KMS-11 (cell line): ENCODE data around the gene OR51B4.

Experiments used
- H2AFZ ChIP-seq: fragments of 200-600 bp; sonication (generic); 2 replicates; pipeline ENCODE4 v1.6.1; 2016; ENCODE audit warnings: antibody characterized with exemption, mixed run types, low read depth
- H3K27ac ChIP-seq: fragments of 200-600 bp; sonication (generic); 2 replicates; pipeline ENCODE4 v1.6.1; 2016; ENCODE audit warnings: mild to moderate bottlenecking, mixed run types
- H3K27me3 ChIP-seq: fragments of 200-600 bp; sonication (generic); 2 replicates; pipeline ENCODE4 v1.6.1; 2017; ENCODE audit warnings: mild to moderate bottlenecking, low read depth, mixed run types, moderate library complexity; ENCODE audit not compliant: insufficient read depth
- H3K36me3 ChIP-seq: fragments of 200-600 bp; sonication (generic); 2 replicates; pipeline ENCODE4 v1.6.1; 2017; ENCODE audit warnings: mild to moderate bottlenecking, mixed run types; ENCODE audit not compliant: insufficient read depth
- H3K4me1 ChIP-seq: fragments of 200-600 bp; sonication (generic); 2 replicates; pipeline ENCODE4 v1.6.1; 2016; ENCODE audit warnings: mild to moderate bottlenecking, low read depth, mixed run types; ENCODE audit not compliant: poor library complexity, severe bottlenecking
- H3K4me2 ChIP-seq: fragments of 200-600 bp; sonication (generic); 2 replicates; pipeline ENCODE4 v1.7.0; 2016; ENCODE audit warnings: mild to moderate bottlenecking, mixed run types
- H3K4me3 ChIP-seq: fragments of 200-600 bp; sonication (generic); IDR thresholded peaks from 2 replicates; pipeline ENCODE4 v1.6.1; 2017; ENCODE audit warnings: low read depth, low read length, mixed read lengths; ENCODE audit not compliant: insufficient read depth
- H3K79me2 ChIP-seq: fragments of 200-600 bp; sonication (generic); 2 replicates; pipeline ENCODE4 v1.6.1; 2016; ENCODE audit warnings: low read depth, mixed run types; ENCODE audit not compliant: insufficient read depth
- H3K9ac ChIP-seq: fragments of 200-600 bp; sonication (generic); 2 replicates; pipeline ENCODE4 v1.6.1; 2016; ENCODE audit warnings: mild to moderate bottlenecking, mixed run types
- H4K20me1 ChIP-seq: fragments of 200-600 bp; sonication (generic); 2 replicates; pipeline ENCODE4 v1.6.1; 2016; ENCODE audit warnings: mild to moderate bottlenecking, mixed run types; ENCODE audit not compliant: insufficient read depth
- TF ChIP-seq, protein P1 (sequence below): fragments of 200-600 bp; sonication (generic); conservative IDR thresholded peaks from 2 replicates; pipeline ENCODE4 v1.6.1; 2017; ENCODE audit warnings: low read depth, mild to moderate bottlenecking, antibody characterized with exemption, low read length, moderate library complexity, mixed read lengths

The OR51B4 gene

DNA sequence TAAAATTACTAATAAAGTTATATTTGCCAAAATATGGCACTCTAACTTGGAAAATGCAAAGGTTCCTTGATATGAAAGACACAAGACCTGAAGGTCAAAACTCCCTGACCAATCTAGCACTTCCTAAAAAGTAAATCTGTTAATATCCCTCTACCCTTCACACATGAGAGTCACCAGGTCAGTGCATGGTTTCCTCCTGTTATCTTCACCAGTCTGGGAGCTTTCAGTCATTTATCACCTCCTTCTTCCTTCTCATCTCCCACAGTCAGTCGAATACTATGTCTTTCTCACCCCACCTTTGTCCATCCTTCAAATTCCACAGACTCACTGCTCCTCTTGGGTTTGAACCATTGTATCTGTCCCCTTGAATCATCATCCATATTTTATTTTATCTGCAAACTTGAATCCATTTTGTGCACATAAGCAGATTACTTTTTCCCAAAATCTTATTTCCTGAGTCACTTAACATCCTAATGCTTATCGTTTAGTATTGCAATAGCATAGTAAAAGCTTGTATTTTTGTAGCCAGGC, 34.6 kb downstream of the OR51B4 start:
- no peak overlapping the region for H3K4me3 ChIP-seq
- no peak overlapping the region for H3K9ac ChIP-seq
- H2AFZ ChIP-seq, result no peak overlapping the region
- TF ChIP-seq, protein P1, sequence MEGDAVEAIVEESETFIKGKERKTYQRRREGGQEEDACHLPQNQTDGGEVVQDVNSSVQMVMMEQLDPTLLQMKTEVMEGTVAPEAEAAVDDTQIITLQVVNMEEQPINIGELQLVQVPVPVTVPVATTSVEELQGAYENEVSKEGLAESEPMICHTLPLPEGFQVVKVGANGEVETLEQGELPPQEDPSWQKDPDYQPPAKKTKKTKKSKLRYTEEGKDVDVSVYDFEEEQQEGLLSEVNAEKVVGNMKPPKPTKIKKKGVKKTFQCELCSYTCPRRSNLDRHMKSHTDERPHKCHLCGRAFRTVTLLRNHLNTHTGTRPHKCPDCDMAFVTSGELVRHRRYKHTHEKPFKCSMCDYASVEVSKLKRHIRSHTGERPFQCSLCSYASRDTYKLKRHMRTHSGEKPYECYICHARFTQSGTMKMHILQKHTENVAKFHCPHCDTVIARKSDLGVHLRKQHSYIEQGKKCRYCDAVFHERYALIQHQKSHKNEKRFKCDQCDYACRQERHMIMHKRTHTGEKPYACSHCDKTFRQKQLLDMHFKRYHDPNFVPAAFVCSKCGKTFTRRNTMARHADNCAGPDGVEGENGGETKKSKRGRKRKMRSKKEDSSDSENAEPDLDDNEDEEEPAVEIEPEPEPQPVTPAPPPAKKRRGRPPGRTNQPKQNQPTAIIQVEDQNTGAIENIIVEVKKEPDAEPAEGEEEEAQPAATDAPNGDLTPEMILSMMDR, result no peak
- H3K27ac ChIP-seq, result no peak overlapping the region
- H4K20me1 ChIP-seq, result no peaks in the 10 kb centered on the region
- no peaks in the 10 kb centered on the region for H3K79me2 ChIP-seq
- H3K4me1 ChIP-seq, result no peaks in the 10 kb centered on the region
- no peaks in the 10 kb centered on the region for H3K27me3 ChIP-seq
- H3K4me2 ChIP-seq, result no peak overlapping the region
- H3K36me3 ChIP-seq, result no peaks in the 10 kb centered on the region

DNA sequence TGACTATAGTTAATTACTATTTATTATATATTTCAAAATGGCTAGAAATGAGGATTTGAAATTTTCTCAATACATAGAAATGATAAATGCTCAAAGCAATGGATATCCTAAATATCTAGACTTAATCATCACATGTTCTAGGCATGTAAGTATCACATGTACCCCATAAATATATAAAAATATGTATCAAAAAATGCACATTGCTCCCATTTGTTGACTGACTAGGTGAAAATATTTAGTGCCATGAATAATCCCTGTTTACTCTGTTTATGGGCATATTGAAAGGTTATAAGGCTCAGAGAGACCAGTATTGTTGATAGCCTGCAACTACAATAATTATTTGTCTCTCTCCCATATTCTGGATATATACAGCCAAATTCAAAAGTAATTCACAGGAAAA, 35.1 kb downstream of the OR51B4 start:
- no peak overlapping the region for H3K9ac ChIP-seq
- no peaks in the 10 kb centered on the region for H3K36me3 ChIP-seq
- TF ChIP-seq, protein P1, result no peak

DNA sequence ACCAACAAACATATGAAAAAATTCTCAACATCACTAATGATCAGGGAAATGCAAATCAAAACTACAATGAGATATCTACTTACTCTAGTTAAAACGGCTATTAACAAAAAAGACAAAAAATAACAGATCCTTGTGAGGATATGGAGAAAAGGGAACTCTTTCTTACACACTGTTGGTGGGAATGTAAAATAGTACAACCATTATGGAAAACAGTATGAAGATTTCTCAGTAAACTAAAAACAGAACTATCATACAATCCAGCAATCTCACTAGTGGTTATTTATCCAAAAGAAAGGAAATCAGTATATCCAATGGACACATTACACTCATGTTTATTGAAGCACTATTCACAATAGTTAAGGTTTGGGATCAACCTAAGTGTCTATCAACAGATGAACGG, 35.9 kb downstream of the OR51B4 start:
- Histone ChIP-seq H3K4me2 (no peak overlapping the region), H3K36me3 (no peaks in the 10 kb centered on the region), H3K4me3 (no peak overlapping the region), H3K9ac (no peak overlapping the region), H3K27me3 (no peaks in the 10 kb centered on the region), H4K20me1 (no peaks in the 10 kb centered on the region), H3K79me2 (no peaks in the 10 kb centered on the region), H3K27ac (no peak overlapping the region), H3K4me1 (no peaks in the 10 kb centered on the region), H2AFZ (no peak overlapping the region)
- TF ChIP-seq, protein P1, result no peak

More for the DNA sequence above, 35.1 kb downstream of the OR51B4 start:
- Histone ChIP-seq H4K20me1 (no peaks in the 10 kb centered on the region), H3K4me2 (no peak overlapping the region), H3K27ac (no peak overlapping the region), H3K4me3 (no peak overlapping the region), H3K27me3 (no peaks in the 10 kb centered on the region), H2AFZ (no peak overlapping the region), H3K4me1 (no peaks in the 10 kb centered on the region), H3K79me2 (no peaks in the 10 kb centered on the region)

DNA sequence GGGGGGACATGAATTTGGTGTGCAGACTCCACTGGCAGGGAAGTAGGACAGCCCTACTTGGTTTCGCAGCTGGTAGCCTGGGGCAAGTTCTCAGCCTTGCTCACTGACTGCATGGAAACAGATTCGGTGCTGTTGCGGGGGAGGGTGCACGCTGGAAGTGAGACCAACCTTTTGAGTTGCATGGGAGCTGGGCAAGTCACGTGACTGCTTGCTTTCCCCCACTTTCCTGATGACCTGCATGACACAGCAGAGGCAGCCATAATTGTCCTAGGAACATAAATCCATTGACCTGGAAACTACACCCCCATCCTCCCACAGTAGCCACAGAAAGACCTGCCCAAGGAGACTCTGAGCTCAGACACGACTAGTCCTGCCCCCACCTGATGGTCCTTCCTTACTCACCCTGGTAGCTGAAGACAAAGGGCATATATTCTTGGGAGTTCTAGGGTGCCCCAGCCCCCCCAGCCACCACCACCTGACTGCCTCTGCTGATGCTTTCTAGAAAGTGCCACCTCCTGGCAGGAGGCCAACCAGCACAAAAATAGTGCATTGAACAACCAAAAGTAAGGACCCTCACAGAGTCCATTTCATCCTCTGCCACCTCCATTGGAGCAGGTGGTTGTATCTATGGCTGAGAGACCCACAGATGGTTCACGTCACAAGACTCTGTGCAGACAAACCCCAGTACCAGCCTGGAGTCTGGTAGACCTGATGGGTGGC, 43.0 kb downstream of the OR51B4 start:
- Histone ChIP-seq H3K27me3 (no peaks in the 10 kb centered on the region), H3K27ac (no peak overlapping the region), H4K20me1 (no peaks in the 10 kb centered on the region), H3K9ac (no peak overlapping the region), H3K4me2 (no peak overlapping the region), H3K4me1 (no peaks in the 10 kb centered on the region), H3K79me2 (no peaks in the 10 kb centered on the region), H3K4me3 (no peak overlapping the region), H3K36me3 (no peaks in the 10 kb centered on the region), H2AFZ (no peak overlapping the region)
- TF ChIP-seq, protein P1, result no peak
